Panc1 (cell line): ENCODE measurements around the gene MOB1B.

ENCODE experiments used
- CTCF ChIP-seq: fragments of 450-650 bp; IDR thresholded peaks from 2 replicates; pipeline ENCODE4 v1.5.1; 2017; ENCODE audit warnings: mild to moderate bottlenecking
- POLR2AphosphoS5 ChIP-seq: IDR thresholded peaks from 2 replicates; pipeline ENCODE4 v1.6.1; 2012; ENCODE audit warnings: mild to moderate bottlenecking, low read depth, low read length, moderate library complexity
- REST ChIP-seq, 2 experiments: IDR thresholded peaks; 2 replicates each; pipeline ENCODE4 v1.6.1; 2011 to 2012; ENCODE audit warnings: low read depth in 2 of 2, control low read depth in 1 of 2, low read length in 1 of 2, mild to moderate bottlenecking in 1 of 2, moderate library complexity in 1 of 2; ENCODE audit not compliant: insufficient read depth in 1 of 2
- SIN3A ChIP-seq: IDR thresholded peaks from 2 replicates; pipeline ENCODE4 v1.6.1; 2012; ENCODE audit warnings: low read depth, mild to moderate bottlenecking, low read length, moderate library complexity, borderline replicate concordance; ENCODE audit not compliant: insufficient read depth
- TCF7L2 ChIP-seq: IDR thresholded peaks from 2 replicates; pipeline ENCODE4 v1.6.1; 2011; ENCODE audit warnings: mild to moderate bottlenecking, low read depth, low read length, inconsistent platforms

- TF ChIP-seq CTCF (no peak), REST (IDR thresholded peaks at IDR 0.05; ENCODE audit: insufficient read depth in 1 of 2, low read depth in 2 of 2, low read length in 1 of 2) (no peak), TCF7L2 (no peak), POLR2AphosphoS5 (no peak), SIN3A (no peak)
Measured at GRCh38 chr4:71006203-71006907, 104.2 kb downstream of the MOB1B start.
